OCI-LY3 (cell line): Measurements from ENCODE around the gene PTK6.

Experiments used
- H2AFZ ChIP-seq: fragments of 200-600, 300-600 bp; shearing (Covaris generic); 2 replicates; pipeline ENCODE4 v1.6.0; 2014; ENCODE audit warnings: antibody characterized with exemption, low read depth, low read length
- H3K27ac ChIP-seq: fragments of 200-600, 300-600 bp; sonication (generic); 2 replicates; pipeline ENCODE4 v1.5.1; 2014; ENCODE audit warnings: mild to moderate bottlenecking, low read length, moderate library complexity, mixed read lengths
- H3K27me3 ChIP-seq: fragments of 200-600, 300-600 bp; sonication (generic); 2 replicates; pipeline ENCODE4 v1.6.1; 2014; ENCODE audit warnings: low read depth, low read length, mixed read lengths
- H3K36me3 ChIP-seq: fragments of 200-600, 300-600 bp; sonication (generic); replicated peaks from 2 replicates; pipeline ENCODE3; 2014; ENCODE audit warnings: low read depth, low read length, mixed read lengths
- H3K4me1 ChIP-seq: fragments of 300-600, 200-600 bp; sonication (generic); 2 replicates; pipeline ENCODE4 v1.6.1; 2014; ENCODE audit warnings: low read length, mixed read lengths
- H3K4me2 ChIP-seq: fragments of 200-600, 300-600 bp; sonication (generic); 2 replicates; pipeline ENCODE4 v1.6.1; 2014; ENCODE audit warnings: low read length, mixed read lengths
- H3K4me3 ChIP-seq: fragments of 300-600, 200-600 bp; sonication (generic); 2 replicates; pipeline ENCODE4 v1.5.1; 2014; ENCODE audit warnings: antibody characterized with exemption, mild to moderate bottlenecking, low read length, moderate library complexity
- H3K79me2 ChIP-seq: fragments of 300-600, 200-600 bp; shearing (Covaris generic); 2 replicates; pipeline ENCODE4 v1.6.1; 2014; ENCODE audit warnings: mild to moderate bottlenecking, low read length, mixed read lengths
- H3K9ac ChIP-seq: fragments of 300-600, 200-600 bp; shearing (Covaris generic); 2 replicates; pipeline ENCODE4 v1.6.0; 2014; ENCODE audit warnings: mild to moderate bottlenecking, low read length, moderate library complexity
- H3K9me3 ChIP-seq: fragments of 200-600, 300-600 bp; shearing (Covaris generic); 2 replicates; pipeline ENCODE4 v1.6.1; 2014; ENCODE audit warnings: low read length, mixed read lengths; ENCODE audit not compliant: insufficient read depth
- H4K20me1 ChIP-seq: fragments of 200-600, 300-600 bp; sonication (generic); 2 replicates; pipeline ENCODE4 v1.6.1; 2016; ENCODE audit warnings: low read length, mixed read lengths; ENCODE audit not compliant: insufficient read depth
- CTCF ChIP-seq: fragments of 200-600, 300-600 bp; sonication (generic); IDR thresholded peaks from 2 replicates; pipeline ENCODE4 v1.5.1; 2014; ENCODE audit warnings: antibody characterized with exemption, low read length, low read depth
- EZH2phosphoT487 ChIP-seq: fragments of 200-600 bp; shearing (Covaris generic); IDR thresholded peaks from 2 replicates; pipeline ENCODE4 v1.6.1; 2018; ENCODE audit warnings: antibody characterized with exemption, mixed run types, low read depth

Gene PTK6

GRCh38 chr20:63568170-63568981 lies 31.2 kb upstream of the PTK6 start:
- H3K36me3 ChIP-seq = no peaks in the 10 kb centered on the region
- TF ChIP-seq CTCF (no peak), EZH2phosphoT487 (no peak)

GRCh38 chr20:63567386-63568169 lies 30.4 kb upstream of the PTK6 start:
- Histone ChIP-seq H3K27me3 (peaks cover 56% of the 10 kb centered on the region), H3K27ac (no peak overlapping the region), H3K4me2 (peak overlapping the region; percentile 68), H3K79me2 (no peaks in the 10 kb centered on the region), H3K9ac (no peak overlapping the region), H3K4me3 (peak overlapping the region; percentile 46), H3K4me1 (peaks cover 25% of the 10 kb centered on the region), H3K36me3 (no peaks in the 10 kb centered on the region), H2AFZ (no peak overlapping the region), H3K9me3 (no peaks in the 10 kb centered on the region), H4K20me1 (peaks cover 66% of the 10 kb centered on the region)
- TF ChIP-seq CTCF (no peak), EZH2phosphoT487 (0 out of 2 replicates have a peak, but pooled peaks have one; percentile 56)

More at GRCh38 chr20:63568170-63568981, 31.2 kb upstream of the PTK6 start:
- Histone ChIP-seq H3K4me2 (peak overlapping the region; percentile 68), H3K9ac (no peak overlapping the region), H3K9me3 (no peaks in the 10 kb centered on the region), H3K27me3 (peaks cover 64% of the 10 kb centered on the region), H3K4me1 (peaks cover 27% of the 10 kb centered on the region), H2AFZ (no peak overlapping the region), H3K79me2 (no peaks in the 10 kb centered on the region), H3K27ac (no peak overlapping the region), H3K4me3 (peak overlapping the region; percentile 46), H4K20me1 (peaks cover 60% of the 10 kb centered on the region)

GRCh38 chr20:63567136-63567385 lies 29.9 kb upstream of the PTK6 start:
- Histone ChIP-seq H3K4me2 (no peak overlapping the region), H3K4me3 (no peak overlapping the region), H3K27ac (no peak overlapping the region), H3K79me2 (no peaks in the 10 kb centered on the region), H3K36me3 (no peaks in the 10 kb centered on the region), H2AFZ (no peak overlapping the region), H3K4me1 (peaks cover 25% of the 10 kb centered on the region), H3K27me3 (peaks cover 51% of the 10 kb centered on the region), H4K20me1 (peaks cover 67% of the 10 kb centered on the region), H3K9me3 (no peaks in the 10 kb centered on the region), H3K9ac (no peak overlapping the region)
- TF ChIP-seq CTCF (no peak), EZH2phosphoT487 (no peak)

- Histone ChIP-seq H3K9ac (no peak overlapping the region), H4K20me1 (peaks cover 67% of the 10 kb centered on the region), H3K27me3 (peaks cover 47% of the 10 kb centered on the region), H3K4me3 (no peak overlapping the region), H2AFZ (no peak overlapping the region), H3K9me3 (no peaks in the 10 kb centered on the region), H3K36me3 (no peaks in the 10 kb centered on the region), H3K4me1 (peaks cover 25% of the 10 kb centered on the region), H3K79me2 (no peaks in the 10 kb centered on the region), H3K27ac (no peak overlapping the region), H3K4me2 (no peak overlapping the region)
- TF ChIP-seq EZH2phosphoT487 = no peak
These were observed 29.4 kb upstream of the PTK6 start for GRCh38 chr20:63566395-63567135.
